HAP-1 (cell line): ENCODE results near the gene CHRNA3.

Experiments
- DNase-seq, 2 experiments: peaks; one replicate each; pipeline ENCODE4 v3.0.0-alpha.2; 2016 to 2020; ENCODE audit warnings: low spot score in 2 of 2
- H3K27me3 ChIP-seq: fragments of 250-450 bp; sonication (Bioruptor Pico); 2 replicates; pipeline ENCODE4 v1.5.1; 2020; ENCODE audit warnings: low read depth, mild to moderate bottlenecking, moderate library complexity
- H3K36me3 ChIP-seq: fragments of 250-450 bp; sonication (Bioruptor Pico); replicated peaks from 2 replicates; pipeline ENCODE4 v1.5.1; 2020; ENCODE audit warnings: mild to moderate bottlenecking
- H3K4me1 ChIP-seq: fragments of 250-450 bp; sonication (Bioruptor Pico); 2 replicates; pipeline ENCODE4 v1.5.1; 2020; ENCODE audit warnings: mild to moderate bottlenecking
- H3K4me3 ChIP-seq: fragments of 250-450 bp; sonication (Bioruptor Pico); 2 replicates; pipeline ENCODE4 v1.5.1; 2020; ENCODE audit warnings: mild to moderate bottlenecking, moderate library complexity
- H3K9me3 ChIP-seq: fragments of 250-450 bp; sonication (Bioruptor Pico); 2 replicates; pipeline ENCODE4 v1.5.1; 2020; ENCODE audit warnings: mild to moderate bottlenecking, moderate library complexity
- in situ Hi-C: fragments of 300-500 bp; cut with MboI; formaldehyde crosslinking; loops from 3 replicates; pipeline ENCODE4 v1.14.3; 2020; ENCODE audit warnings: low sequenced_read_pairs, inconsistent platforms, mixed read lengths

Gene CHRNA3

DNA sequence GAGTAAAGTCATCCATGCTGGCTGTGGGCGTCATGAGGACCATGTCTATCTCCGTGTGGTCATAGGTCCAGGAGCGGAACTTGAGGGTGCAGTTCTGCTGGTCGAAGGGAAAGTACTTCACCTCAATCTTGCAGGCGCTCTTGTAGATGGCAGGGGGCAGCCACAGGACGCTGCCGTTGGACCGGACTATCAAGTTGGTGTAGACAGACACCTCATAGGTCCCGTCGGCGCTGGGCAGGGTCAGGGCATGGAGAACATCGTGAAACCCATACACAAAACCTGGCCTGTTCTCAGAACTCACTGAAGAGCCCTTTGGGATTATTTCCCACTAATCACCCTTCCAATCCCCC is 8.9 kb upstream of the CHRNA3 start:
- Histone ChIP-seq H3K9me3 (no peaks in the 10 kb centered on the region), H3K4me1 (no peaks in the 10 kb centered on the region), H3K36me3 (no peaks in the 10 kb centered on the region), H3K4me3 (no peak overlapping the region), H3K27me3 (peaks cover 36% of the 10 kb centered on the region)
- no peak for DNase-seq
- in situ Hi-C loops: no loop called here

DNA sequence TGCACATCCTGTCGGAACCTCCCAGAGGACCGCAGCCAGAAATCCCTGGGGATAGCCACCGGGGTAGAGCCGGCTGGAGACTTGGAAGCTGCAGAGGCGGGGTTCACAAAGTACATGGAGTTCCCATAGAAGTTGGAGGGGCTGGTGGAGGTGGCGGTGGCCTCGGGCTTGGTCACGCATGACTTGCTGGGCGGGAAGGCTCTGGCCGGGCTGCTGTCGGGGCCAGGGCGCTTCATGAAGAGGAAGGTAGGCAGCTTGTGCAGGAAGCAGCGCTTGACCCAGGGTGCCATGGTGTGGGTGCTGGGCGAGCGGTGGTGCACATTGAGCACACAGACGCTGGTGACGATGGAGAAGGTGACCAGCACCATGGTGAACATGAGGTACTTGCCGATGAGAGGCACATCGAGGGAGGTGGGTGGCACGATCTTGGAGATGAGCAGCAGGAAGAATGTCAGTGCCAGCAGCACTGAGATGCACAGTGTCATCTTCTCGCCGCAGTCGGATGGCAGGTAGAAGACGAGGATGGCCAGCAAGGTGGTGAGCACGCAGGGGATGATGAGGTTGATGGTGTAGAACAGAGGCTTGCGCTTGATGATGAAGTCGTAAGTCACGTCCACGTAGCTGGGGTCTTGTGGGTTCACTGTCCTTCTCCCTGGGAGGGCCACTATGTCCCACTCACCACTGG is 8.4 kb upstream of the CHRNA3 start:
- no peaks in the 10 kb centered on the region for H3K4me1 ChIP-seq
- no peak for DNase-seq
- in situ Hi-C loops: no loop called here
- H3K9me3 ChIP-seq: no peaks in the 10 kb centered on the region
- no peak overlapping the region for H3K4me3 ChIP-seq
- H3K27me3 ChIP-seq: peaks cover 36% of the 10 kb centered on the region
- H3K36me3 ChIP-seq: no peaks in the 10 kb centered on the region

DNA sequence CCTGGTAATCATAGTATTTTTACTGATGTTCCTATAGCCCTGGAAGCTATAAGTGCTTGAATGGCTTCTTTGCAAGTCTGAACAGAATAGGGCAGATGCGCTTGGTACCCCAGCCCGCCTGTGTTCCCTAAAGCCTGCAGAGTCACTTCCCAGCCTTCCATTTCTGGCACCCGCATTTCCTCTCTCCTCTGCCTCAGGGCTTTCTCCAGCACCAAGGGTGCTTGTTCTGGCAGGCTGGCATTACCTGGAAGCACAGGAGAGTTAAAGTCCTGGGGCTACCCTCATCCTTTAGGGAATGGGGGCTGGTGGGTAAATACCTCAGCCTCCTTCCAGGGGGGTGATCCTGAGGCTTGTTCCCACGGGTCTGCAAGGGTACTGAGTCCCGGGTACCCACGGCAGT is 7.4 kb upstream of the CHRNA3 start:
- H3K4me3 ChIP-seq: no peak overlapping the region
- H3K36me3 ChIP-seq: no peaks in the 10 kb centered on the region
- no peak for DNase-seq
- no peaks in the 10 kb centered on the region for H3K9me3 ChIP-seq
- in situ Hi-C loops: no loop called here
- no peaks in the 10 kb centered on the region for H3K4me1 ChIP-seq
- H3K27me3 ChIP-seq: peaks cover 39% of the 10 kb centered on the region

DNA sequence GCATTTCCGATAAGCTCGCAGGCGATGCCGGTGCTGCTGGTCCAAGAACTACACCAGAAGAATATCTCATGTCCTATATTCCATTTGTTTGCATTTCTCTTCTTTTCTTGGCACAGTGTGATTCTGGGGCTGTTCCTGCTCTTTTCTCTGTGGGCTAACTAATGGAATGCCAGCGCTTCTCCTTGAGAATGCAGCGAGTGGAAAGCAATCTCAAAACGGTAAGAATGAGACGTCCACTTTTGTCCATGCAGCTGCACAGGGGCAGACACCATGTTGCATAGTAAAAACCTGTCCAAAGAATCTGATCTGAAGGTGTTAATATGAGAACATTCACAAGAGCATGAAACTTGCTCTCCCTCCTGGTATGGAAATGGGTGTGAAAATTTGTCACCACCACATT is 6.6 kb upstream of the CHRNA3 start:
- H3K27me3 ChIP-seq: peaks cover 44% of the 10 kb centered on the region
- in situ Hi-C loops: no loop called here
- H3K4me3 ChIP-seq: no peak overlapping the region
- no peaks in the 10 kb centered on the region for H3K9me3 ChIP-seq
- no peaks in the 10 kb centered on the region for H3K4me1 ChIP-seq
- DNase-seq: no peak
- no peaks in the 10 kb centered on the region for H3K36me3 ChIP-seq

DNA sequence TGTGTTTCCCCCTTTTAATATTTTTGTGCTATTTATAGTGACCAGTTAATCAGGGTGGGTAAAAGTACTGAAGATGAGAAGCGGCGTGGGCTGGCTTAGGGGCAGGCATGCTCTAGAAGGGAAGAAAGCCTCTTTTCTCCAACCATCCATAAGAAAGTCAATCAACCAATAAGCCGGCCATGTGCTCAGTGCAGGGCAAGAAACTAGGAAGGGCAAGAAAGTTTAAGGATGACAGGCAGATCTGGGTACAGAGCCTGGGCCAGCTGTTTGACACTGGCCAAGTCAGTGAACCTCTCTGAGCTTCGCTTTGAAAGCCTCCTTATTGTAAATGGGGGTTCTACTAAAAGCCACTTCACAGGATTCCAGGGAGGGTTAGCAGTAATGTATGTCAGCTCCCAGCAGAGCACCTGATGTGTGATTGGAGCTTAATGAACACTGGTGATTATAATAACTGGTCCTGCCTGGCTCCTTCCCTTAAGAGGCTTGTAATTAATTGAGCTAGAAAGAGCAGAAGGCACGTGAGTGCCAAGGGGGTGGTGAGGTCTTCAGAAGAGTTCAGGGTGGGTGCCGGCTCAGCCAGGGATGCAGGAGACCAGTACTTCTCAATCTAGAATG is 5.7 kb upstream of the CHRNA3 start:
- Histone ChIP-seq H3K4me1 (no peaks in the 10 kb centered on the region), H3K9me3 (no peaks in the 10 kb centered on the region), H3K27me3 (peaks cover 52% of the 10 kb centered on the region), H3K4me3 (no peak overlapping the region), H3K36me3 (no peaks in the 10 kb centered on the region)
- in situ Hi-C loops: no loop called here
- DNase-seq: no peak

DNA sequence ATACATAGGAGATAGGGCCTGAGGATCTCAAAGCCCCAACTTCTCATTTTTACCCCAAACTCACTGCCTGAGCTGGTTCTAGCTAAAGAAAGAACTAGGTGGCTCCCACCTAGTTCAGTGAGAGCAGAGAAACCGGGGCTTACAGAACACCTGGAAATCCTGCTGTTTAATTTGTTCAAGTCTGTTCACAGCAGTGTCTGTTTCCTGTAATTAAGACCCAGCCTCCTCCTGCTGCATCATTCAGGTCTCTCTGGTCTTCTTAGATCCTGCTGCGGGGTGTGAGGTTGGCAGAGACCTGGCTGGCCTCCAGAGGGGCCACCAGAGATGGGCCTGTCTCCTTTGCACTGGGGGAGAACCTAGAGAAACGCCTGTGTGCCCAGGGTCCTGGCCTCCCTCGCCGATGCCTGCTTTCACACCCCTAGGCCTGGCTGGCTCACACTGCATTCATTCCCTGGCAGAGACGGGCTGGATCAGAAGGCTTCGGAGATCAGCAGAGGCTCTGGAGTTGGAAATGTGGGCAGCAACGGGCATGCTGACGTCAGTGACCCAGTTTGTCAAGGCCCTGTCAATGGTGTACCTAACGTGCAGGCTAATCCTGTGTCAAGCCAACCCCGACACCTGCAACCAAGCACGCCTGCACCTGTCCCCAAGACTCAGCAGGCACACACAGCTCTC is 4.9 kb upstream of the CHRNA3 start:
- Histone ChIP-seq H3K4me1 (no peaks in the 10 kb centered on the region), H3K9me3 (no peaks in the 10 kb centered on the region), H3K27me3 (peaks cover 59% of the 10 kb centered on the region), H3K4me3 (no peak overlapping the region), H3K36me3 (no peaks in the 10 kb centered on the region)
- in situ Hi-C loops: no loop called here
- DNase-seq: no peak

DNA sequence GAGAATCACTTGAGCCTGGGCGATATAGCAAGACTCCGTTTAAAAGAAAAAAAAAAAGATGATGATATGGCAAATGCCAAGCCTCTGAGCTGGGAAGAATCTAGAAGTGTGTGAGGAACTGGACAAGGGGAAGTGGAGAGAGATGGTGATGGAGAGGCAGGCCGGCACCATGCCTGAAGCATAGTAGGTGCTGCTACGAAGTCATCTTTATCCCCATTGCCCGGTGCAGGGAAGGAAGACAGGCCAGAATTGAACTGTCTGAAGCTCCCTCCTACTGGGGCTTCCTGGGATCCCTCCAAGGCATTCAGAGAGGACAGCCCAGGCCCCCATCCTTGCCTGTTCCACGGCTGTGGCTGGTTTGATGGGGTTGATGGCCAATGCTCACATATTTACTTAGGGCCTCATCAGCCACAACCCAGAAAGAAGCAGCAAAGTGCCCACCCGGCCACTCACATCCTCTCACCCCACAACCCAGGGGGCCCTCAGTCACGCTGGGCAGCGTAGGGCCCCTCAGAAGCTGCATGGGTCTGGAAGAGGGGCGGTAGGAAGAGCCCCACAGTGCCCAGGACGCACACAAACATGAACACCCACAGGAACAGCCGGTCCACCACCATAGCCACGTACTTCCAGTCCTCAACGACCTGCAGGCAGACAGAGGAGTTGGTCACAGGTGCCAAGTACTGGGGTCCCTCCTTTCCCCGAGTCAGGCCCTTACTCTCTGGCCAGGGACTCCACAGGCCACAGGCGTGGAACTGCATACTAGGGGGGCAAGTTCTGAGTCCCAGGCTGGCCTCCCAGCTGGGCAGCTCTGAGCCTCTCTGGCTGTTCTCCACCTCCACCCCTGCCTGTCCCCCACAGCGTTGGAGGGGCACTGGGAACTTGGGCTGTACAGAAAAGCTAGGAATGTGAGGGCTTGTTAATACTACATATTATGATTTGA is 4.1 kb upstream of the CHRNA3 start:
- Histone ChIP-seq H3K27me3 (peaks cover 67% of the 10 kb centered on the region), H3K4me3 (no peak overlapping the region), H3K4me1 (peaks cover 1% of the 10 kb centered on the region; the same call in 1 of the 2 replicates), H3K36me3 (no peaks in the 10 kb centered on the region), H3K9me3 (no peaks in the 10 kb centered on the region)
- in situ Hi-C loops: no loop called here
- no peak for DNase-seq

DNA sequence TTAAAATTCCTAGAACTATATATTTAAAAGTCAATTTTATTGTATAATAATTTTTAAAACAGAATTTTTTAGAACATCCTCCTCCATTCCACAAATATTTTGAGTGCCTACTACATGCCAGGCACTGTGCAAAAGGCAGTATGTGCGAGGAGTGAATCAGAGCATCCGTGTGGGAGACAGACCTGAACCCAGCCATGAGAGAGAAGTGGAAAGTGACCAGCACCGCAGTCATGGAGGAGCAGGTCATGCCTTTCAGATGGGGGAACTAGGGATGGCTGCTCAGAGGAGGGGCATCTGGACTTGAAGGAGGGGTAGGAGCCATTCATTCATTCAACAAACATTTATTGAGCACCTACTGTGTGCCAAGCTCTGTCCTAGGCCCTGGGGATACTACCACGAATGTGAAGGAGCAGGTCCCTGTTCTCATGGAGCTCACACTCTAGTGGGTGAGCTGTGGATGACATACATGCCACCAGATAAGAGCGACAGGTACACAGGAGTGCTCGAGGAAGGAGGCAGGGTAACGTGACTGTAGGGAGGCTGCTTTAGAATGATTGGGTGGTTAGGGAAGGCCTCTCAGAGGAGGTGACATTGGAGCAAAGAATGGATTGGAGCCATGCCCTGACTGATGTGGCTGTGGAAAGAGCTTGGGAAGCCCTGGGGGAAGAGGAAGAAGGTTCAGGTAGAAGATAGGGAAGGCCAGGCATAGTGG is 3.1 kb upstream of the CHRNA3 start:
- no peak overlapping the region for H3K4me3 ChIP-seq
- H3K9me3 ChIP-seq: no peaks in the 10 kb centered on the region
- DNase-seq: no peak
- peaks cover 67% of the 10 kb centered on the region for H3K27me3 ChIP-seq
- in situ Hi-C loops: no loop called here
- peaks cover 4% of the 10 kb centered on the region; the same call in 1 of the 2 replicates for H3K4me1 ChIP-seq
- H3K36me3 ChIP-seq: no peaks in the 10 kb centered on the region

DNA sequence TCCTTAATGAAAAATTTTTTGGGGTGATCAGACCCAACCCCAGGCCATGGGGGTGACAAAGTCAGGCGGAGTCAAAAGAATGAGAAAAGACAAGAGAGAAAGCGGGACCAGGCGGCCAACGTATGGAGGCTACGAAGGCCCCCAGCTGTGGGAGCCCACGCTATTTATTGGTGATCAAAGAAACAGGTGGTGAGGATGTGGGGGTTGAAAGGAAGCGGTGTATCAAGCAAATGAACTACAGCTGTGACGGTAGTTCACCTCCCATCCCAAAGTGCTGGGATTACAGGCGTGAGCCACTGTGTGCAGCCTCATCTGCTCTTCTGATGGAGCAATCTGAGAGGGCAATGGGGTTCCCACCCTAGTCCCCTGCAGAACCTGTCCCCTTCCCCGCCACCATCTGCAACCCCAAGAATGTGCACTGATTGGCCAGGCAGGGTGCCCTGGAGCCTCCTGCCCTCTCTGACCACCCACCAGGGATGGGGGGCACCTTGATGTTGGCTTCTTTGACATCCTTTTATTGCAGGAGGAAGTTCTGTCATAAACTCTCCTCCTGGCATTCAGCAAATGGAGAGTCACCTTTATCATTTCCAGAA is 1.1 kb upstream of the CHRNA3 start:
- Histone ChIP-seq H3K36me3 (no peaks in the 10 kb centered on the region), H3K4me3 (no peak overlapping the region), H3K4me1 (peaks cover 4% of the 10 kb centered on the region; the same call in 1 of the 2 replicates), H3K9me3 (no peaks in the 10 kb centered on the region), H3K27me3 (peaks cover 48% of the 10 kb centered on the region)
- in situ Hi-C loops: no loop called here
- DNase-seq: peak in 1 of 2 experiments; percentile 5

DNA sequence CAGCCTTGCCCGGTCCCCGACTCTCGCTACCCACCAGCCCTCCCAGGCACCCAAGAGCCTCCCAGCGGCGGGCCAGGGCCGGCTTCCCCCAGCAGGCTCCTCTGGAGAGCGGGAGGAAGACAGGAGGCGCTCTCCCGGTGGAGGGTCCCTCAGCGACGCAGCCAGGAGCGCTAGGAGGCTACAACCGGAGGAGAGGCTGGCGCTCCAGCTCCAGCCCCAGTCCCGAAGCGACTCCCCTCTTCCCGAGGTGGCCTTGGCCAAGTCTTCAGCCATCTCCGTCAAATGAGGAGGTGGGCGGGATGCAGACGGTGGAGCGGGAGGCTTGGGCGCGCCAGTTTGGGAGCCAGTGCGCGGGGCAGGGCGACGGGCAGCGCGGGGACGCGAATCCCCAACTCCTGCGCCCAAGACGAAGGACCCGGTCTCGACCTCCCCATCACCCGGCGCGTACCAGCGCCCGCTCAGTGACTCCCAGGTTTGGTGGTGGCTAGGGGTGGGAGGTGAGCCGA is 722 bp downstream of the CHRNA3 start:
- in situ Hi-C loops: no loop called here
- Histone ChIP-seq H3K36me3 (no peaks in the 10 kb centered on the region), H3K4me1 (peaks cover 4% of the 10 kb centered on the region; the same call in 1 of the 2 replicates), H3K9me3 (no peaks in the 10 kb centered on the region), H3K4me3 (peak overlapping the region; percentile 33), H3K27me3 (peaks cover 38% of the 10 kb centered on the region)
- DNase-seq: peak; percentile 43 to 76

DNA sequence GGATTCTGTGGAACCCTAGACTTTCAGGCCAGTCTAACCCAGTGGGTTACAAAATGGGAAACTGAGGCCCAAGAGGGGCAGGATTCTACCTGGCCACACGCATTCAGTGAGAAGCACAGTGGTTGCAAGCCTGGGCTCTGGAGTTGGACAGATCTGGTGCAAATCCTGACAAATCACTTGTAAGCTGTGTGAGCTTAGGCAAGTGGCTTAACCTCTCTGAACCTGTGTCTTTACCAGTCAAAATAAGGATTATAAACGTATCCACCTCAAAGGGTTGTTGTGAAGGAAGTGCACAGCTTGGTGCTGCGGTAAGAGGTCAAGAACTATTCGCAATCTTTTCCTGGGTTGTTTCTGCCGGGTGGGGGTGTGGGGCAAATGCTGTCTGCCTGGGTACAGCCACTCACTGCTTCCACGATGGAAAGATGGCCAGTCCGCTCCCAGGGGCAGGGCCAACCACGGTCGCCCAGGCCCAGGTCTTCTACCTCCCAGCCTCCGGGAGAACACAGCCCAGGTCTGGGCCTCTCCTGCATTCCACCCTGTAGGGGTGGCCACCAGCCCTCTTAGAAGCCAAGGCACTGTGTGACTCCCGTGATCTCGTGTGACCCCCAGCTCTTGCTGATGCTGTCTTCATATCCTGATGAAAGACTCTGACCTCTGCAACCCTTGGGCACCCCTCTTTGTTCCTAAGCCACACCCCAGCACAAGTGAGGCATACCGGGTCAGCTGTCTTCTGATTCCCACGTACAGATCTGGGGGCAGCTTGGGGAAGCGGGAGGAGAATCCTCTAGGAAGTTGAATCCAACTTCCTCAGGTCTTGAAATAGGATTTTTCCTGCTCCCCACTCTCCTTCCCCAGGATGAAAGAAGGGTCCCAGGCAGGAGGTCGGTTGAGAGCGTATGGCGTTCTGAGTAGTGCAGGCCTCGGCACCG is 1.5 kb downstream of the CHRNA3 start:
- H3K9me3 ChIP-seq: no peaks in the 10 kb centered on the region
- in situ Hi-C loops: loop anchor here (5.0 kb wide), 2 partner anchors 88 to 133 kb away; no protein-coding TSS in a partner anchor
- peaks cover 4% of the 10 kb centered on the region; the same call in 1 of the 2 replicates for H3K4me1 ChIP-seq
- DNase-seq: peak in 1 of 2 experiments; percentile 22
- peaks cover 38% of the 10 kb centered on the region for H3K27me3 ChIP-seq
- no peaks in the 10 kb centered on the region for H3K36me3 ChIP-seq
- peak overlapping the region; percentile 33 for H3K4me3 ChIP-seq

DNA sequence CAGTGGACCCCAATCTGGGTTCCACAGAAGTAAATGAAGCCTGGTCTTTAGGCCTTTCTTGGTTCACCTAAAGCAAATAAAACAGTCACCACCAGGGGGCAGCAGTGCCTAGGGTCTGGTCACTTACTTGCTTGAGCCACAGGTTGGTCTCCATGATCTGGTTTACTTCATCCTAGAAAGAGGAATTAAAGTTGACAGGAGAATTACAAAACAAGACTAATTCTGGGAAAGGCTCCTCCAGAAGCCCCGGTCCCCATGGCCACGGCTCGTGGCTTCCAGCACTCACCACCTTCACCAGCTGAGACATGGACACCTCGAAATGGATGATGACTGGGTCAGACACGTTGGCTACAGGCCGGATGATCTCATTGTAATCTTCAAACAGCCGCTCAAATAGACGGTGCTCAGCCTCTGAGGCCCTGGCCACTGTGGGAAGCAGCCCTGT is 2.3 kb downstream of the CHRNA3 start:
- Histone ChIP-seq H3K9me3 (no peaks in the 10 kb centered on the region), H3K27me3 (peaks cover 38% of the 10 kb centered on the region), H3K4me3 (no peak overlapping the region), H3K4me1 (peaks cover 4% of the 10 kb centered on the region; the same call in 1 of the 2 replicates), H3K36me3 (no peaks in the 10 kb centered on the region)
- in situ Hi-C loops: loop anchor here (5.0 kb wide), 2 partner anchors 89 to 134 kb away; no protein-coding TSS in a partner anchor
- DNase-seq: peak; percentile 82 to 100
